Stomach (tissue), 9 donors: ENCODE results near the gene PMS2. TPM values are rescaled to one million over a fixed set of nuclear protein-coding genes. Genes with fewer than 3 reads are reported as not detected.
"Not testable (repeated sequence)": the region's sequence is repeated elsewhere in the genome, so short reads cannot be mapped to it uniquely, and the experiment has no call there.

ENCODE experiments used
- DNase-seq, 2 donors: peaks; one replicate each; pipeline versions ENCODE4 v3.0.0 to v3.0.0-alpha.2; 2013 to 2019
- H3K27ac ChIP-seq, 5 donors: fragments of 200-600 bp in 4 of 5; sonication (generic) in 4 of 5; one replicate each; pipeline ENCODE4 v1.5.1; 2013 to 2019; ENCODE audit warnings: mild to moderate bottlenecking in 1 of 5, moderate library complexity in 1 of 5
- H3K27me3 ChIP-seq, 3 donors: fragments of 200-600 bp; sonication (generic); one replicate each; pipeline ENCODE4 v1.5.1; 2017 to 2019; ENCODE audit warnings: mixed run types in 1 of 3
- H3K36me3 ChIP-seq, 4 donors: fragments of 200-600 bp; sonication (generic); 1 replicate in 3 of 4; 2 replicates in 1 of 4; pipeline ENCODE4 v1.5.1; 2016 to 2019
- H3K4me1 ChIP-seq, 4 donors: fragments of 200-600 bp; sonication (generic); one replicate each; pipeline ENCODE4 v1.5.1; 2016 to 2019
- H3K4me3 ChIP-seq, 4 donors: fragments of 200-600 bp; sonication (generic) in 3 of 4; one replicate each; pipeline ENCODE4 v1.5.1; 2016 to 2019; ENCODE audit warnings: mild to moderate bottlenecking in 1 of 4
- H3K9me3 ChIP-seq, 4 donors: fragments of 200-600 bp; sonication (generic); one replicate each; pipeline ENCODE4 v1.5.1; 2016 to 2019
- WGBS, 5 donors: extraction: QIAGEN DNeasy Blood & Tissue Kit in 3 of 5; methylation state at CpG; one replicate each; pipeline versions ENCODE4 v1.1.5 to v1.1.7; 2013 to 2018; 5-methylcytosine and 5-hydroxymethylcytosine counted together
- intact Hi-C: fragments of 100-400 bp; cut with DNase I; formaldehyde crosslinking; loops from one replicate; pipeline ENCODE4 v1.15.1; 2023; ENCODE audit warnings: low total_unique reads
- polyA plus RNA-seq, 3 donors: library from polyadenylated mRNA; stranded (reverse); fragments of 200-250 nt; gene quantifications; one replicate each; pipeline ENCODE4 v1.2.3, GENCODE V29; 2013
- small RNA-seq, 4 donors: library from RNA; depleted of rRNA; stranded (forward); fragments of <200 nt; gene quantifications; one replicate each; pipeline ENCODE3, GENCODE V24; 2016
- total RNA-seq, 5 donors: library from RNA; depleted of rRNA; stranded (reverse); fragments of >200 nt; gene quantifications; one replicate each; pipeline versions ENCODE4 v1.1.0 to v1.2.3, GENCODE V29; 2014 to 2016
- donor health status: healthy with polysubstance abuse.
- donor health status: Bipolar disorder and iron deficiency.
- donor health status: healthy.

PMS2 gene
- total and polyA plus RNA-seq, 8 donors = 2.9 to 16.0 (median 6.3) TPM

DNA sequence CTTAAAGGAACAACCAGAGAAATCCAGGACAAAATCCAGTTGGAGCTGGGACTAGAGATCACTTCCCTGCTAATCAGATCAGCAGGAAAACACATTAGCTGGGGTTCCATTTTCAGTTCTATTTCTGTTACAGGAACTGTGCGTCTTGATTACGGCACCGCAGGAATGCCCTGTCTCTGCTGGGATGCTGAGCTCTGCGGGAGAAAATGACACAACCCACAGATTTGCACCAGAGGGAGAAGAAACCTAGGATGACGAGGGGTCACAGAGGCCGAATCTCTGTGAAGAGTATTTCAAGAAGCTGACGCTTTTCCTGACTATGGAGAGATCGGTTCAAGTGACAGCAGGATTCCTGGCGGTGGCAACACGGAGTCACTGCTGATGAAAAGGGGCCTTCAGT is 78.6 kb downstream of the PMS2 start:
- intact Hi-C loops, H3K27me3 ChIP-seq, DNase-seq, H3K9me3 ChIP-seq, H3K4me3 ChIP-seq, H3K4me1 ChIP-seq, H3K36me3 ChIP-seq, H3K27ac ChIP-seq: not testable (repeated sequence)
- no CpG with 5 or more reads among the region's 10 CpGs for WGBS, 5 donors

- DNase-seq, H3K9me3 ChIP-seq, H3K4me3 ChIP-seq, H3K27ac ChIP-seq, H3K27me3 ChIP-seq, intact Hi-C loops, H3K4me1 ChIP-seq: not testable (repeated sequence)
- 100% methylated on average over 1 of the region's 13 CpGs; no CpG with 5 or more reads in 3 of the 5 donors for WGBS, 5 donors
- peaks cover 0 to 10% (median 0%) of the 10 kb centered on the region in 4 donors for H3K36me3 ChIP-seq
Observed at GRCh38 chr7:5926263-5926870, 82.5 kb downstream of the PMS2 start.

DNA sequence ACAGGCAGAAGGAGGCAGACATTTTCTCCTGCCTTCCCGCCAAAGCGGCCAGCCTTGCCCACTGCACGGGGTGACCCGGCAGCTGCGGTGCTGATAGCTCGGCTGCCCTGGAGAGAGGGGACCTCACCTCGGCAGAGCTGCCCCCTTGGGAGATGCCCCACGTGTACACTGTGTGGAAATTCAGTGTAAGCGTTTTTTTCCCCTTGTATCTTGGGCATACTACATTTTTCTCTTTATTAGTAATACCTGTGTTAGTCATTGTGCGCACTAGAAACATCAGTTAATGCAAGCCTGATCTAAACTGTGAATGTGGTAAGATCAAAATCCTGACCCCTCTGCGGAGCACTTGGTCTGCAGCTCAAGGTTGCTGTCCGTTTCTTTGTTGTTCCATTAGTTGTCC is 84.2 kb downstream of the PMS2 start:
- DNase-seq, intact Hi-C loops, H3K27ac ChIP-seq, H3K9me3 ChIP-seq, H3K4me1 ChIP-seq, H3K27me3 ChIP-seq, H3K4me3 ChIP-seq: not testable (repeated sequence)
- 100% methylated on average over 1 of the region's 12 CpGs; no CpG with 5 or more reads in 4 of the 5 donors for WGBS, 5 donors
- peaks cover 0 to 12% (median 1%) of the 10 kb centered on the region in 4 donors for H3K36me3 ChIP-seq

DNA sequence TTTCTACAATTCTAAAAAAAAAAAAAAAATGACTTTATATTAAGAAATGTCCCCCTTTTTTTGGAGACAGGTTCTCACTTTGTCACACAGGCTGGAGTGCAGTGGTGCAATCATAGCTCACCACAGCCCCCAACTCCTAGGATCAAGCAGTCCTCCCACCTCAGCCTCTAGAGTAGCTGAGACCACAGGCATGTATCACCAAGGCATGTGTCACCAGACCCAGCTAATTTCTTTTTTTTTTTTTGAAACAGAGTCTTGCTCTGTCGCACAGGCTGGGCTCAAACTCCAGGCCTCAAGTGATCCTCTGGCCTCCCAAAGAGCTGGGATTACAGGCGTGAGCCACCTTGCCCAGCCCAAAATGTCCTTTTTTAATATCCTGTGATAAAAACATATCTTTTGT is 84.7 kb downstream of the PMS2 start:
- WGBS, 5 donors = 80 to 100% (median 90%) methylated on average over 1 of the region's 2 CpGs; no CpG with 5 or more reads in 1 of the 5 donors
- peaks cover 0 to 13% (median 1%) of the 10 kb centered on the region in 4 donors for H3K36me3 ChIP-seq
- DNase-seq, H3K4me1 ChIP-seq, H3K4me3 ChIP-seq, H3K9me3 ChIP-seq, H3K27me3 ChIP-seq, H3K27ac ChIP-seq, intact Hi-C loops: not testable (repeated sequence)

Small RNAs within 50 kb of the gene (small RNA-seq; reads per million reads assigned to genes)
- gene RF00019 = 0 reads per million in 4 donors
- gene RNU6-218P = 0 reads per million in 4 donors
- gene SNORA80D = 0 to 1.4 (median 0.83) reads per million in 4 donors

Other genes starting within 250 kb of the PMS2 start
- gene RNF216, start 227.4 kb downstream of the PMS2 start, total RNA-seq = 10 to 100 TPM; 29.3 to 85.2 (median 36.6) TPM
- gene RNF216, start 227.4 kb downstream of the PMS2 start, polyA plus RNA-seq = 1 to 10 TPM; 6.1 to 7.8 (median 6.3) TPM
- gene OCM, start 128.3 kb downstream of the PMS2 start, total RNA-seq = not detected
- under 1 TPM in 1 of 3 donors, not detected in 2; 0.58 TPM for gene OCM, start 128.3 kb downstream of the PMS2 start, polyA plus RNA-seq
- gene CCZ1, start 110.3 kb downstream of the PMS2 start, total RNA-seq = 10 to 100 TPM in 4 of 5 donors, 1 to 10 TPM in 1; 8.4 to 60.8 (median 24.5) TPM
- 10 to 100 TPM; 43.1 to 62.3 (median 61.9) TPM for gene CCZ1, start 110.3 kb downstream of the PMS2 start, polyA plus RNA-seq
- not detected for gene RSPH10B, start 38.4 kb downstream of the PMS2 start, total RNA-seq
- gene RSPH10B, start 38.4 kb downstream of the PMS2 start, polyA plus RNA-seq = under 1 TPM in 1 of 3 donors, not detected in 2; 0.08 TPM
- gene AIMP2, start 223 bp upstream of the PMS2 start, total RNA-seq = 100 to 1,000 TPM in 1 of 5 donors, 10 to 100 TPM in 3, not detected in 1; 18.9 to 111 (median 23.2) TPM
- gene AIMP2, start 223 bp upstream of the PMS2 start, polyA plus RNA-seq = 10 to 100 TPM; 19.2 to 36.1 (median 19.3) TPM
- 1 to 10 TPM in 2 of 5 donors, not detected in 3; 1.3 to 4.1 TPM for gene ANKRD61, start 22.3 kb upstream of the PMS2 start, total RNA-seq
- gene ANKRD61, start 22.3 kb upstream of the PMS2 start, polyA plus RNA-seq = not detected
- 1,000 to 10,000 TPM in 1 of 5 donors, 100 to 1,000 TPM in 2, 10 to 100 TPM in 2; 77.2 to 1,118 (median 202) TPM for gene EIF2AK1, start 50.1 kb upstream of the PMS2 start, total RNA-seq
- 10 to 100 TPM; 34.4 to 65.4 (median 37.3) TPM for gene EIF2AK1, start 50.1 kb upstream of the PMS2 start, polyA plus RNA-seq
- 10 to 100 TPM in 3 of 5 donors, 1 to 10 TPM in 1, under 1 TPM in 1; 0.58 to 42.9 (median 10.9) TPM for gene USP42, start 95.9 kb upstream of the PMS2 start, total RNA-seq
- gene USP42, start 95.9 kb upstream of the PMS2 start, polyA plus RNA-seq = 1 to 10 TPM; 2.1 to 4.3 (median 2.5) TPM